HCT116 (cell line): Measurements from ENCODE around the gene FKBP7. TPM values are rescaled to one million over a fixed set of nuclear protein-coding genes. Genes with fewer than 3 reads are reported as not detected.
A peak's percentile ranks its signal among the peaks of the same experiment; 100 is the strongest.

Source experiments
- ATAC-seq: fragments of 200-7000 bp; cut with Tn5 transposase; 2 replicates; pipeline ENCODE4 v1.9.1; 2020; ENCODE audit warnings: mild to moderate bottlenecking, moderate library complexity
- BruUV-seq: library from RNA; stranded (reverse); fragments of 400-500 nt; replicated peaks from 2 replicates; lab custom pipeline; 2021; lab: Mats Ljungman, UMichigan
- CTCF ChIA-PET: fragments of 300-600 bp; sonication (Branson Sonifier 250); formaldehyde crosslinking; loops from one replicate; lab custom pipeline; 2021; ENCODE audit warnings: antibody characterized with exemption; lab: Charles Lee
- POLR2A ChIA-PET: fragments of 300-600, 350-600 bp; sonication (Branson Sonifier 250); formaldehyde crosslinking; loops from one replicate; lab custom pipeline; 2021; ENCODE audit warnings: antibody characterized with exemption; lab: Charles Lee
- RAD21 ChIA-PET, 2 experiments: fragments of 300-600 bp; sonication (Branson Sonifier 250); formaldehyde crosslinking; loops; one replicate each; lab custom pipeline; 2023; ENCODE audit warnings: low total read pairs in 2 of 2; ENCODE audit not compliant: uncharacterized antibody in 2 of 2, unreplicated experiment in 2 of 2, low non-redundant PET in 1 of 2; lab: Charles Lee
- DNase-seq: peaks from one replicate; pipeline ENCODE4 v3.0.0-alpha.2; 2010; ENCODE audit warnings: low read depth, low spot score
- H2AFZ ChIP-seq: fragments of 200-600 bp; shearing (Covaris generic), sonication (generic); 2 replicates; pipeline ENCODE4 v1.6.1; 2017; ENCODE audit warnings: low read depth, mixed run types, mixed read lengths, antibody characterized with exemption, low read length; ENCODE audit not compliant: poor library complexity, severe bottlenecking
- H3K27ac ChIP-seq: 2 replicates; pipeline ENCODE4 v1.5.1; 2012; ENCODE audit warnings: low read depth, low read length
- H3K27me3 ChIP-seq: fragments of 200-600 bp; sonication (generic); 2 replicates; pipeline ENCODE4 v1.6.1; 2016; ENCODE audit warnings: mixed run types, low read length, mixed read lengths; ENCODE audit not compliant: insufficient read depth
- H3K36me3 ChIP-seq, 2 experiments: fragments of 200-500 bp in 1 of 2; fragments of 200-600 bp in 1 of 2; sonication (Bioruptor generic) in 1 of 2; sonication (generic) in 1 of 2; 2 replicates each; pipeline versions ENCODE4 v1.5.1 to v1.6.1; 2014 to 2016; ENCODE audit warnings: low read length in 2 of 2, inconsistent platforms in 1 of 2, mixed read lengths in 1 of 2, mixed run types in 1 of 2; ENCODE audit not compliant: insufficient read depth in 2 of 2, control insufficient read depth in 1 of 2
- H3K4me1 ChIP-seq, 2 experiments: fragments of 200-600 bp in 1 of 2; sonication (generic) in 1 of 2; 2 replicates each; pipeline versions ENCODE4 v1.5.1 to v1.6.1; 2012 to 2017; ENCODE audit warnings: low read length in 2 of 2, inconsistent platforms in 1 of 2, mild to moderate bottlenecking in 1 of 2, mixed read lengths in 1 of 2, mixed run types in 1 of 2, moderate library complexity in 1 of 2; ENCODE audit not compliant: insufficient read depth in 2 of 2, control insufficient read depth in 1 of 2
- H3K4me2 ChIP-seq: fragments of 200-600 bp; sonication (generic); 2 replicates; pipeline ENCODE4 v1.6.1; 2017; ENCODE audit warnings: mixed run types, low read length, mixed read lengths
- H3K4me3 ChIP-seq, 2 experiments: fragments of 200-600 bp in 1 of 2; sonication (generic) in 1 of 2; replicated peaks in 1 of 2; 2 replicates each; pipeline ENCODE4 v1.5.1; 2011 to 2016; ENCODE audit warnings: low read length in 2 of 2, control low read depth in 1 of 2, low read depth in 1 of 2, mild to moderate bottlenecking in 1 of 2, mixed read lengths in 1 of 2, mixed run types in 1 of 2
- H3K79me2 ChIP-seq: fragments of 200-600 bp; sonication (generic); 2 replicates; pipeline ENCODE4 v1.6.1; 2017; ENCODE audit warnings: mild to moderate bottlenecking, mixed run types, low read length, moderate library complexity, mixed read lengths; ENCODE audit not compliant: insufficient read depth
- H3K9ac ChIP-seq: fragments of 200-600 bp; sonication (generic); 2 replicates; pipeline ENCODE4 v1.6.1; 2016; ENCODE audit warnings: low read length, mixed read lengths
- H3K9me2 ChIP-seq: fragments of 200-600 bp; sonication (generic), shearing (Covaris generic); 2 replicates; pipeline ENCODE4 v1.6.1; 2017; ENCODE audit warnings: mixed run types, mild to moderate bottlenecking, moderate library complexity; ENCODE audit not compliant: insufficient read depth
- H3K9me3 ChIP-seq, 2 experiments: fragments of 200-500 bp in 1 of 2; fragments of 200-600 bp in 1 of 2; sonication (Bioruptor generic) in 1 of 2; sonication (generic) in 1 of 2; 2 replicates each; pipeline ENCODE4 v1.6.1; 2014 to 2017; ENCODE audit warnings: low read length in 2 of 2, mixed read lengths in 2 of 2, inconsistent platforms in 1 of 2, low read depth in 1 of 2, mild to moderate bottlenecking in 1 of 2, mixed run types in 1 of 2, moderate library complexity in 1 of 2; ENCODE audit not compliant: control insufficient read depth in 1 of 2, insufficient read depth in 1 of 2
- H4K20me1 ChIP-seq: fragments of 200-600 bp; sonication (generic), shearing (Covaris generic); 2 replicates; pipeline ENCODE4 v1.6.1; 2017; ENCODE audit warnings: mixed run types, mild to moderate bottlenecking, moderate library complexity; ENCODE audit not compliant: insufficient read depth
- CTCF ChIP-seq, 3 experiments: fragments of 200-600 bp in 1 of 3; sonication (generic) in 1 of 3; IDR thresholded peaks in 2 of 3; conservative IDR thresholded peaks in 1 of 3; 2 replicates each; pipeline ENCODE4 v1.5.1; 2012 to 2017; ENCODE audit warnings: low read depth in 2 of 3, low read length in 2 of 3, antibody characterized with exemption in 1 of 3, borderline replicate concordance in 1 of 3, control low read depth in 1 of 3, mild to moderate bottlenecking in 1 of 3, mixed read lengths in 1 of 3, mixed run types in 1 of 3, moderate library complexity in 1 of 3; ENCODE audit not compliant: insufficient read depth in 1 of 3
- MAX ChIP-seq: IDR thresholded peaks from 2 replicates; pipeline ENCODE4 v1.6.1; 2012
- REST ChIP-seq: IDR thresholded peaks from 2 replicates; pipeline ENCODE4 v1.6.1; 2012; ENCODE audit warnings: low read depth
- ZNF274 ChIP-seq: fragments of 200-500 bp; sonication (Bioruptor generic); IDR thresholded peaks from 2 replicates; pipeline ENCODE4 v1.6.1; 2014; ENCODE audit warnings: mild to moderate bottlenecking, low read depth, low read length, inconsistent platforms
- intact Hi-C: fragments of 100-400 bp; cut with micrococcal nuclease; formaldehyde crosslinking; loops from 2 replicates; pipeline ENCODE4 v1.10.0; 2022
- total RNA-seq: library from RNA; stranded (reverse); gene quantifications from one replicate; pipeline ENCODE4 v1.2.1, GENCODE V29; 2021; ENCODE audit not compliant: unreplicated experiment

FKBP7 gene
- total RNA-seq, 1 experiment from 2014 or later: 4.5 TPM

- Histone ChIP-seq H3K36me3 (peaks cover 13 to 15% of the 10 kb centered on the region in 2 experiments), H3K4me2 (peak overlapping the region; percentile 94), H3K79me2 (peaks cover 37% of the 10 kb centered on the region), H3K9me3 (no peaks in the 10 kb centered on the region), H3K4me3 (peak overlapping the region; percentile 72 to 93), H3K4me1 (peaks cover 12 to 20% of the 10 kb centered on the region in 2 experiments; a peak in 2 of 4 replicates), H3K9ac (peak overlapping the region; percentile 94), H3K27me3 (no peaks in the 10 kb centered on the region), H4K20me1 (0 out of 2 replicates have a peak, but pooled peaks cover 5% of the 10 kb centered on the region), H3K9me2 (no peaks in the 10 kb centered on the region), H2AFZ (no peak overlapping the region), H3K27ac (peak overlapping the region; percentile 86)
- ChIA-PET POLR2A (interaction anchor here (0.9 to 1.5 kb wide), 6 partner anchors 9 to 36 kb away, joined by 3 to 5 read pairs (median 4); partner anchors contain the start of gene PLEKHA3), RAD21 (no interaction called here), CTCF (interaction anchor here (0.9 to 1.1 kb wide), 3 partner anchors 31 to 250 kb away, joined by 3 to 6 read pairs (median 3); no protein-coding TSS in a partner anchor)
- no TSS peak for BruUV-seq
- intact Hi-C loops: no loop called here
- TF ChIP-seq MAX (peak; percentile 27), CTCF (IDR thresholded peaks at IDR 0.05 in 2 of 3, conservative IDR thresholded peaks at IDR 0.05 in 1 of 3; ENCODE audit: borderline replicate concordance in 1 of 3, insufficient read depth in 1 of 3, low read depth in 2 of 3, low read length in 2 of 3) (no peak)
- ATAC-seq (no peak), DNase-seq (no peak)
Observed at GRCh38 chr2:178450524-178450773, 28.0 kb downstream of the FKBP7 start.

- DNase-seq (no peak), ATAC-seq (no peak)
- Histone ChIP-seq H2AFZ (no peak overlapping the region), H4K20me1 (0 out of 2 replicates have a peak, but pooled peaks cover 5% of the 10 kb centered on the region), H3K36me3 (peaks cover 19 to 21% of the 10 kb centered on the region in 2 experiments), H3K4me2 (peak overlapping the region; percentile 94), H3K4me1 (peaks cover 12 to 20% of the 10 kb centered on the region in 2 experiments; a peak in 2 of 4 replicates), H3K9me3 (no peaks in the 10 kb centered on the region), H3K27me3 (no peaks in the 10 kb centered on the region), H3K79me2 (peaks cover 39% of the 10 kb centered on the region), H3K27ac (peak overlapping the region; percentile 86), H3K9me2 (no peaks in the 10 kb centered on the region), H3K4me3 (peak overlapping the region; percentile 72 to 93), H3K9ac (peak overlapping the region; percentile 94)
- TF ChIP-seq ZNF274 (no peak), REST (no peak), MAX (0 out of 2 replicates have a peak, but pooled peaks have one; percentile 2)
- ChIA-PET POLR2A (interaction anchor here (1.5 kb wide), 1 partner anchor 11 kb away, joined by 4 read pairs; no protein-coding TSS in a partner anchor), RAD21 (no interaction called here), CTCF (no interaction called here)
- intact Hi-C loops: no loop called here
- TSS peak; percentile 55 for BruUV-seq
Observed at GRCh38 chr2:178449700-178450523, 28.5 kb downstream of the FKBP7 start.
